ENCODE measurements around the gene TEX44.

DNA sequence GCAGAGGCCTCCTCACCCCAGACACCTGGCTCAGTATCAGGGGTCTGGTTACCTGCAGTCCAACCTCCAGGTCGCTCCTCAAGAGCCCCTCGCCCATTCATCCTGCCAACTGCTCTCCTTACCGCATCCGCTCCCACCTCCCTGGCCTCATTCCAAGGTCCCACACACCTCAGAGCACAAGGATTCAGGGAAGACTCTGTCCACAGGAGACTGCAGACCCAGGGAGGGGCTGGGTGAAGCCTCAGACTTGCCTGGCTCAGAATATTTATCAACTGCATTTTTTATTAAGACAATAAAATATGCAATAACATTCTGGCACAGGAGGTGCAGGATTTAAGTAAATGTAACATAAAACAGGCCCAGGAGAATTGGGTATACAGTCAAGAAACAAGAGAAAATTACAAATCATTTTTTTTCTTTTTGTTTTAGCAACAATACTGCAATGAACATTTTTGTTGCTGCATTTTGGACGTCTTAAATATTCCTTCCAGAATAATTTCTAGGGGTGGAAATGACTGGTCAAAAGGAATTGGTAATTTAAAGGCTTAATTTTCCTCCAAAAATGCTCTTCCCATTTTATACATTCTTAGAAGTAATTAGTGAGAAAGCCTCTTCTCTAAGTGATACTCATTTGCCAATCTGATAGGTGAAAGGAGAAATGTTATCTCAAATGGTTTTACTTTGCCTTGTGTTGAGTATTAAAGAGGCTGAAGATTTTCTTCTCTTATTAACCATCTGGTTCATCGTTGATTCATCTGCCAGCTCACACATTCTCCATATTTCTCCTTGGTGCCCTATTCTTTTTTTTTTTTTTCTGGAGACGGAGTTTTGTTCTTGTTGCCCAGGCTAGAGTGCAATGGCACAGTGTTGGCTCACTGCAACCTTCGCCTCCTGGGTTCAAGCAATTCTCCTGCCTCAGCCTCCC lies 42.5 kb downstream of the TEX44 start:
- TF ChIP-seq, protein P1, sequence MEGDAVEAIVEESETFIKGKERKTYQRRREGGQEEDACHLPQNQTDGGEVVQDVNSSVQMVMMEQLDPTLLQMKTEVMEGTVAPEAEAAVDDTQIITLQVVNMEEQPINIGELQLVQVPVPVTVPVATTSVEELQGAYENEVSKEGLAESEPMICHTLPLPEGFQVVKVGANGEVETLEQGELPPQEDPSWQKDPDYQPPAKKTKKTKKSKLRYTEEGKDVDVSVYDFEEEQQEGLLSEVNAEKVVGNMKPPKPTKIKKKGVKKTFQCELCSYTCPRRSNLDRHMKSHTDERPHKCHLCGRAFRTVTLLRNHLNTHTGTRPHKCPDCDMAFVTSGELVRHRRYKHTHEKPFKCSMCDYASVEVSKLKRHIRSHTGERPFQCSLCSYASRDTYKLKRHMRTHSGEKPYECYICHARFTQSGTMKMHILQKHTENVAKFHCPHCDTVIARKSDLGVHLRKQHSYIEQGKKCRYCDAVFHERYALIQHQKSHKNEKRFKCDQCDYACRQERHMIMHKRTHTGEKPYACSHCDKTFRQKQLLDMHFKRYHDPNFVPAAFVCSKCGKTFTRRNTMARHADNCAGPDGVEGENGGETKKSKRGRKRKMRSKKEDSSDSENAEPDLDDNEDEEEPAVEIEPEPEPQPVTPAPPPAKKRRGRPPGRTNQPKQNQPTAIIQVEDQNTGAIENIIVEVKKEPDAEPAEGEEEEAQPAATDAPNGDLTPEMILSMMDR (IDR thresholded peaks at IDR 0.05), result no peak
- TF ChIP-seq EP300 (IDR thresholded peaks at IDR 0.05) (no peak), POLR2A (IDR thresholded peaks at IDR 0.05) (no peak)

Data from stomach (tissue), 4 donors.